HuH-7.5 (cell line): ENCODE measurements around the gene SRSF5.
"Not testable (repeated sequence)": the region's sequence is repeated elsewhere in the genome, so short reads cannot be mapped to it uniquely, and the experiment has no call there.

ENCODE experiments used
- DNase-seq: peaks from one replicate; pipeline ENCODE4 v3.0.0; 2011; ENCODE audit warnings: low spot score

SRSF5 gene

DNA sequence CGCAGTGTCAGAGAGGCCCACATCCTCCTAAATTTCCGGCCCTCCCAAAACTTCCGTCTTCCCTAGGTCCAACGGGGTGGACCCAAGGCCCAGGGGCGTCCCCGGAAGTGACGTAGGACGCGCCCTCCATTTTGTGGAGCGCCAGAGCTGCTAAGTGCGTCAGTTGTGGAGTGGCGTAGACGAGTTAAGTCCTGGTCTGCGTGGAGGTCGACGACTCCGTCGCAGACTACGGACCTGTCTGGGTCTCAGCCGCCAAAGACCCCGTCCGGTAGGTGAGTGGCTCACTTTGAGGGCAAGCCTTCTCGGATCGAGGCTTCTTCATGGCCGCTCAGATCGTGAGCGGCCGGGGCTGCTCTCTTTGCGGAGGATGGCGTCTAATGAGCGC, at the start of gene SRSF5:
Gene SRSF5, plus strand, starts transcription at position 159 of the 385 bp plus-strand sequence. CDS start 1,015 bp downstream, outside the sequence.
- peak; percentile 82 for DNase-seq

DNA sequence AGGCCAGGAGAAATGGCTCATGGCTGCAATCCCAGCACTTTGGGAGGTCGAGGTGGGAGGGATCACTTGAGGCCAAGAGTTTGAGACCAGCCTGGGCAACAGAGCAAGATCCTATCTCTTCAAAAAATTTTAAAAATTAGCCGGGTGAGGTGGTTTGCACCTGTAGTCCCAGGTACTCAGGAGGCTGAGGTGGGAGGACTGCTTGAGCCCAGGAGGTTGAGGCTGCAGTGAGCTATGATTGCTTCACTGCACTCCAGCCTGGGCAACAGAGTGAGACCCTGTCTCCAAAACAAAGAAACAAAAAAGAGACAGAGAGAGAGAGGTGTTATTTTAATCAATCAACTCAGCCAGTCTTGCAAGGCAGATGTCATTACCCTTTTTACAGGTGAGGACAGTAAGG, 48.3 kb upstream of the SRSF5 start:
- DNase-seq = not testable (repeated sequence)

DNA sequence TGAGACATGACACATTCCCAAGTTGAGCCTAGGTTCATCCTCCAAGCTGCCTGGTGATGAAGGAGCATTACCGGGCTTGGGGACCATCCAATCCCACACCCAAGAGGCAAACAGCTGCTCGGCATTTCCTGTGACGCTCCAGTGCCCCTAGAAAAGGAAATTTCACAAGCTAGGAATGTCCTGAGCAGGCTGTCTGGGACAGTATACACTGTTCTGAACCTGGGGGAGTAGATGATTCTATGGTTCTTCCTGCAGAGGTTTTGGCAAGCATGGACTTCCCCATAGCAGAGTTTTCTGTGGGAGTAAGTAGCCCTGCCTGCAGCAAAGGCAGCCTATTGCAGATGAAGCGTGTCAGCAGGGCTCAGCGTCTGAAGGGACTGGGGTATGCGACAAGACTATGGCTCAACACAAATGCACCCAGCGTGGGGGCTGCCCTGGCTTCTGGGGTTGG, 47.4 kb upstream of the SRSF5 start:
- no peak for DNase-seq

DNA sequence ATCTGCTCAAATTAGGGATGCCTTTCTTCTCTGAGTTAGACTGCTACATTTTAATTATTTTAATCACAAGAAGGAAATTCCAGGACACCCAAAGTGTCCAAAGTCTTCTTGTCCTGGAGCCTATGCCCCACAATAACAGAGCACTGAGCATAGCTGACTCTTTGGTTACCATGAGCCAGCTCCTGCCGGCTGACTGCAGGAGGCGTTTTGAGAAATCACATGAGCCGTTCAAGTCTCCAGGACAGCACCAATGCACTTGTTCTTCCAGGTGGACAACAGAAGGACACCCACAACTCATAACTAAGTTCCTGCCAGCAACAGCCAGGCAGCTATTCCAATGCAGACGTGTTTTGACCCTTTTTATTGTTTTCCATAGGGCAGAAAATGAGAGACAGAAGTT, 46.0 kb upstream of the SRSF5 start:
- no peak for DNase-seq

DNA sequence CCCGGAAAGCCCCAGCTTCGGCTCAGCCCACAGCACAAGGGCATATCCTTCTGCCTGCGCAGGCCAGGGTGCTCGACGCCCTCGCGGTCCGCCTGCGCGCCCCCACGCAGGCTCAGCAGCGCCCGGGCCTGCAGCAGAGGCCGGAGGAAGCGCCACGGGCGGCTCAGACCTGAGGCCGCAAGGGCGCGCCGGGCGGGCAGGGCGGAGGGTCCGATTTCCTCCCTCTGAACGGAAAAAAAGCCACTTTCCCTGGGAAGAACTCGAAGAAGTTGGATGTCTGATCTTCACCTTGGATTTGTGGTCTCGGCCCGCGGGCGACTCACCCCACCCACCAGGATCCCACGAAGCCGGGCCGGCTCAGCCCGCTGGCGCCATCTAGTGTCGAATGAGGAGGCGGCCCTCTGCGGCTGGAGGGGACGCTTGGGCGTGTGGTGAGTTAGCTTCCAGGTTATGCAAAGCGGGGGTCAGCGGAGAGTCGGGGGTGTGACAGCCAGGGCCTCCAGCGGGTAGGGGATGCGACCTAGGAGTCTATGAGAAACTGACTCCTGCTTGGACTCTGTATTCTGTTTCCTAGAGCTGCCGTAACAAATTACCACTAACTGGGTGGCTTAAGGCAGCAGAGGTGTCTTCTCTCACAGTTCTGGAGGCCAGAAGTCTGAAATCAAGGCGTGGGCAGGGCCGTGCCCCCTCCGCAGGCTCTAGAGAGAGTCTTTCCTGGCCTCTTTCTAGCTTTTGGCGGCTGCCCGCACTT, 40.0 kb upstream of the SRSF5 start:
- peak; percentile 72 for DNase-seq

DNA sequence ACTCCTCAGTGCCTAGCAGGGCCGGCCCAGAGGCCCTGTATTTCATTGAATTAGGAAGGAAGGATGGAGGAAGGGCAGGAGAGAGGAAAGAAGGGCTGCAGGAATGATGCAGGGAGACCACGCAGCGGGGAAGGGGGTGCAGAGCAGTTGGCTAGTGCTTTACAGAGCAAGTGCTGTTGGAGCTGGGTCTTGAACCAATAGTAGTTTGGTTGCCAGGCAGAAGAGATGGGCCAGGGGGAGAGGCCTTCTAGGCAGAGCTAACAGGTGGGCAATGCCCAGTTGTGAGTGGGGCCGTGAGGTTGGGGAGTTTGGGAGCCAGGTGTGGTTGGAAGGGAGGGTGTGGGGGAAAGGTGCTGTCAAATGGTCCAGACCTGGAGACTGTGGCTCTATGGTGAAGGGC, 39.1 kb upstream of the SRSF5 start:
- no peak for DNase-seq

DNA sequence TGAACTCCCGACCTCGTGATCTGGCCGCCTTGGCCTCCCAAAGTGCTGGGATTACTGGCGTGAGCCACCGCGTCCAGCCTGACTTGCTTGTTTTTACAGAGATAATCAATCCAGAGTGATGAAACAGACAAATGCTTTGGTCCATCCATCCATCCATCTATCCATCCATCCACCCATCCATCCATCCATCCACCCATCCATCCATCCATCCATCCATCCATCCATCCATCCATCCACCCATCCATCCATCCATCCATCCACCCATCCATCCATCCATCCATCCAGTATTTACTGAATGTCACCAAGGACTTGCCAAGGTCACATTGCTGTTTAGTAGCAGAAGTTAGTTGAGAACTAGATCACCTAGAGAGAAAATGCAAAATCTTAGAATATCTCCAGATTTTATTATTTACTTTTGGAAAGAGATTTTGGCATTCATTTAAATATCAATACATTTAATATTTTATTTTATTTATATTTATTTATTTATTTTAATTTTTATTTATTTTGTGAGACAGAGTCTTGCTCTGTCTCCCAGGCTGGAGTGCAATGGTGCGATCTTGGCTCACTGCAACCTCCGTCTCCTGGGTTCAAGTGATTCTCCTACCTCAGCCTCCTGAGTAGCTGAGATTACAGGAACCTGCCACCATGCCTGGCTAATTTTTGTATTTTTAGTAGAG, 34.9 kb upstream of the SRSF5 start:
- not testable (repeated sequence) for DNase-seq

DNA sequence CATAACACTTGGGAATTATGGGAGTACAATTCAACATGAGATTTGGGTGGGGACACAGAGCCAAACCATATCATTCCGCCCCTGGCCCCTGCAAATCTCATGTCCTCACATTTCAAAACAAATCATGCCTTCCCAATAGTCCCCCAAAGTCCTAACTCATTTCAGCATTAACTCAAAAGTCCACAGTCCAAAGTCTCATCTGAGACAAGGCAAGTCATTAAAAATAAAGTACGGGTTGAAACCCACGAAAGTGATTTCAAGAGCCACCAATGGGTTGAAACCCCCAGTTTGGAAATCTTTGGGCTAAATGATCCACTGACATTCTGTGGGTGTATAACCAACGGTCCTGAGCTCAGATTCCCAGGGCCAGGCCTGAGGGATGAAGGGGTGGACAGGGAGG, 30.5 kb upstream of the SRSF5 start:
- not testable (repeated sequence) for DNase-seq

DNA sequence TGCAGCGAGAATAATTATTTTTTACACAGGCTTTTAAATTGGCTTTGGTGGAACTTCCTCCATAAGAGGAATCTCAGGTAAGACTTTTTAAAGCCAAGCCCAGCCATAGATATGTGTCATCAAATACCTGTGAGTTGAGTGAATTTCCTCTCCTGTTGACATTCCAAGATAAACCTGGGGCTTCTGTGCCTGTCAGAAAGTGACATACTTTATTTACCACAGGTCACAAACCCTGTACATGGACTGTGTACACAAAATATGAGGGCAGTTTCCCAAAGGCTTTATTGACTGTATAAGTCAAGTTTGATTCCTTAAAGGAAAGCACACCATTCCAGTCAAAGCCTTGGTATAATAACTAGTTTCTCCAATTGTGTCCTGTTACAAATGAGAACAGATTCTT, 25.9 kb upstream of the SRSF5 start:
- no peak for DNase-seq

DNA sequence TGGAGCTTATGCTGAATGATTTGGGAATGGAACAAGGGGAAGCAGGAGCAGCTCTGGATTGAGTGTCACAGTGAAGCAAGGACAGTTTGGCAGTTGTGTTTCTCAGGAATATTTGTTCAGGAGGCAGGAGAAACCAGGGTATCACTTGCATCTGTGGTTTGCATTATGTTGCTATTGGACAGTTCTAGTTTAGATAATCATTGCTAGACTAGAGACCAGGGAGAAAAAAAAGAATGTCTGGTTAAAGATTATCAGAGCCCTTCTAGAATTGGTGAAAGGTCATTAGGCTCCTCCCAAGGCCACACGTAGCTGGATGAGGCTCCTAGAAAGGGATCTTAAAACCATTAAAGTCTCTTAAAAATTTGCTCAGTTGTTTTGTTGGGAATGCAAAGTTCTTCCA, 17.0 kb upstream of the SRSF5 start:
- peak; percentile 23 for DNase-seq

DNA sequence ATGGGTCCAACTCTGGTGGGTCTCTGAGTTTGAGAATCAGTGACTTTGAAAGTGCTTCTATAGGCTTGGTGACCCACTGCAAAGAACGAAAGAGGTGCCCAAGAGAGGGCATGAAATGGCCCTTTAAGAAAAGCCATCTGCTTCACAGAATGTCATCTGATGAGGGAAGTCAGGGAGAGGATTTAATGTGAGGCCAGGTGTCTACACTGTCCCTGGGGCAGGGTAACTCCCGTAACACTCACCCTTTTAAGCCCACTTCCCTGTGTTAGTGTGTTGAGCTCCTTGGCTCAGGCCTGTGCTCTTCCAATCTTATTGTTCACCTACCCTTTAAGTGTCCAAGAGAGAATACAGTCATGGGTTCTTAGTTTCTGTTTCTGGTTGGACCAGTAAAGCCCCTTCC, 16.4 kb upstream of the SRSF5 start:
- no peak for DNase-seq

DNA sequence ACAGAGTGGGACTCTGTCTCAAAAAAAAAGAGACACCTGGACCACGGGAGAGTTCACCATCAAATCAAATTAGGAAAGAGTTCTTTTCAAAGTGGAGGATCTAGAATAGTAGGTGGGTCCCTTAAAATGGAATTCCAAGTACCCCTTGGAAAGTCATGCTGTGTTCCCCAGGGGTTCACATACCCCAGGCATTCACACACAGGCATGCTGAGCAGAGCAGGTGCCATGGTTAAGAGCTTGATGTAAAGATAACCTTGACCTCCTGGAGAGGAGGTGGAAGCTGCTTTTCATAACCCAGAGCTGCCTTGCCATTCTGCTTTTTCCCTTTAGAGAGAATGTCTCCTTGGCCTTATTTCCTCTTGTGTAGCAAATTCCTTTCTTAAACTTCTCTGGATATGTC, 14.2 kb upstream of the SRSF5 start:
- DNase-seq = no peak

DNA sequence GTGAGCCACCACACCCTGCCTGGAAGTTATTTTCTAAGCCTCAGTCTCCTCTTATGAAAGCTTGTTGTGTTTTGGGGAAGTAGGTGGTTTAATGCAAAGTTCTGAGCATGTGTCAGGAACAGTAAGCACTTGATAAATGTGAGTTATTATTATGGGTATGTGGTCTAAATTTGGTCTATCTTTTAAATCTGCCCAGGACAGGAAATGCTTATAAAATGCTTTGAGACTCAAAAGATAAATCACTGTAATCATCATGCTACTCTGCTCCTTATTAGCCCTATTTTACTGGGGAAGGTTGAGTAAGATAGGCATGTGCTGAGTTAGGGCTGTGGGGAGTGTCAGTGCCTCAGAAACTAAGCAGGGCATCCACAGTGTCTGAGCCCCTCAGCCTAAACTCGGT, 13.1 kb upstream of the SRSF5 start:
- no peak for DNase-seq

DNA sequence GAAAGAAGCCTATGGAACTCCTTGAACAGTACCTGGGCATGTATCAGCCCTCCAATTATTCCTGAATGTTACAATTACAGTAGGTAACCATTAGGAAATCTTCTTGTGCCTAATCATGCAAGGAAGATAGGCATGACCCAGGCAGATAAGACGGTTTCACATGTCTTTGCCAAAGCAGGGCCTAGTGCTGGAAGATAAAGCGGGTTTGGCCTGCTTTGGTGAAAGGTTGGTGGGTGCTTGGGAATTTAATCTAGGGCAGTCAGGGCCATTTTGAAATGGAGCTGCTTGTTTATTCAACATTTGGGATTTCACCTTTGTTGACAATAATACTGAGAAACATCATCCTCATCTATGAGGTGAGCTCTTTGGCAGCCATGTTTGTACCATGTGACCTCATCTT, 12.5 kb upstream of the SRSF5 start:
- DNase-seq = no peak

DNA sequence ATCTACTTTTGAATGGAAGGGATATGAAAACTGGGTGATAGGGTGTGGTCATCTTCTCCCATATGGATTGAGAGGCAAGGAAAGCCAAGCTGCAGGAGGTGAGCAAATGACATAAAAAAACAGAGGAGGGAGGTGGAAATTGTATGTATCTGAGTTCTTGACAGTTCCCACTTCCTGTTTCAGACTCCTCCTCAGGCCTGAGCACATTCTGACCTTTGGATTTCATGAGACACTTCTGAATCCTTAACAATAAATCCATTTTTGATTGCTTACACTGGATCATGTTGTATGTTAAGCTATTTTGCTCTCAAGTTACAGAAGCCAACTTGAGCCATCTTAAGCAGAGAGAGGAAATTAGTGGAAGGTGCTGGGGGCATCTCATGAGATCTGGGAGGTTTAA, 11.6 kb upstream of the SRSF5 start:
- no peak for DNase-seq

DNA sequence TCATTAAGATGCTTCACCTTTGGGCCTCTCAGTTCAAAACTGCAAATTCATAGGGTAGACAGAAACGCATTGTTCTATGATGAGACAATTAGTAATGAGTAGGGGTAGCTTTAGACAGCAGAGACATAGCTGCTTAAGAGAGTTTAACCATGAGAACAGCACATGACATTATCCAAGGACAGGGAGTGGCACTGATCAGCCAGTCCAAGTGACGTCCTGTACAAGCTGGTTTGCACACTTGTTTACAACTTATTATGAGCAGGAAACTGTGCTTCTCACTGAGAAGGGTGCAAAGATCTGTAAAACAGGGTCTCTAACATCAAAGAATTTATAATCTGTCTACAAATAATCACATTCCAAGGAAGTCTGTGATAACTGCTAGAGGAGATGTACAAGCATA, 11.2 kb upstream of the SRSF5 start:
- DNase-seq = no peak

DNA sequence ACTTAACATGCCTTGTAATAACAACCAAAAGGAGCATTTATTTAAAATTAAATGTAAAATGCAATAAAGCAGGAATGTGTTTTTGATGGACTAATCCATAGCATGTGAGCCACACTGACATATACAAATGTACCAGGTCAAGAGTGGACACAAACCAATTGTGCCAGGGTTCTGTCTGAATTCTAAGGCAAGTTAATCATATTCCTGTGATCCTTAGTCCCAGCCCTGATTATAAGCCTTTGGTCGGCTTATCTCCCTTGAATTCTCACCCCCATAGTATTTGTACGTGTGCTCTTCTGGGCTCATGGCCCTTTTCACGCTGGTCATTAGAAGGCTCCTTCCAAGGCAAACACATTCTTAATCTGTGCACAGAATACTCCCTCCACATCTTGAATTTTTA, 10.6 kb upstream of the SRSF5 start:
- no peak for DNase-seq

DNA sequence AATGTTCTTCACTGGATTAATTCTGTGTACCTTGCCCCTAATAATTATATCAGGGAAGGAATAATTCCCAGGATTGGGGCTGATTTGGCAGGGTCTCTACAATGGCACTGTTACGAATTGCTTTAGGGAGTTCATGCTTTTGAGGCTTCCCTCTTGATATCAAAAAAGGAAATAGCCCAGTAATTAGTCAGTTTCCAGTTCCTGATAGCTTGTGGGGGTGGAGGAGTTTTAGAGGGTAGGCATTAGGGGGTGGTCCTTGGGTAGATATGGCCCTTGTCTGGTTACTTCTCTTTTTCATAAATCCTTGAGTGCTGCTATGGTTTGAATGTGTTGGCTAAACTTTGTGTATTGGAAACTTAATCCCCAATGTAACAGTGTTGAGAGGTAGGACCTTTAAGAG, 6.1 kb upstream of the SRSF5 start:
- DNase-seq = no peak

DNA sequence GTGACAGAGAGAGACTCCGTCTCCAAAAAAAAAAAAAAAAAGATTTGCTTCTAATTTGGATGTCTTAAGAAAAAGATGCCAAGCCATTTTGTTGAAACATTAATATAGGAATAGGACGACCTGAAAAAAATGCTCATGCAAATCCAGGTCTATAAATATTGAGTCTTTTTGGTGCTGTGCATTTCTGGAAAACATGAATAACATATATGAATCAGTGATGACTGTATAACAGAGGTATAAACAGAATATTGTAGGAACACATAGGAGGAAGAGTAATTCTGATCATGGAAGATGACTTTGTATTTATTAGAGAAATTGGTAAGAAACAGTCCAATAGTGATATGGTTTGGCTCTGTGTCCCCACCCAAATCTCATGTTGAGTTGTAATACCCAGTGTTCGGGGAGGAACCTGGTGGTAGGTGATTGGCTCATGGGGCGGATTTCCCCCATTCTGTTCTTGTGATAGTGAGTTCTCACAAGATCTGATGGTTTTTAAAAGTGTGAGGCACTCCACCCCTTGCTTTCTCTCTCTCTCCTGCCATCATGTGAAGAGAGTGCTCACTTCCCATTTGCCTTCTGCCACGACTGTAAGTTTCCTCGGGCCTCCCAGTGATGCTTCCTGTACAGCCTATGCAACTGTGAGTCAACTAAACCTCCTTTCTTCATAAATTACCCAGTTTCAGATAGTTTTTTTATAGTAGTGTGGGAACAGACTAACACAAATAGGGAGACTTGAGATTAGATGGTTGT, 3.0 kb upstream of the SRSF5 start:
- DNase-seq = no peak

DNA sequence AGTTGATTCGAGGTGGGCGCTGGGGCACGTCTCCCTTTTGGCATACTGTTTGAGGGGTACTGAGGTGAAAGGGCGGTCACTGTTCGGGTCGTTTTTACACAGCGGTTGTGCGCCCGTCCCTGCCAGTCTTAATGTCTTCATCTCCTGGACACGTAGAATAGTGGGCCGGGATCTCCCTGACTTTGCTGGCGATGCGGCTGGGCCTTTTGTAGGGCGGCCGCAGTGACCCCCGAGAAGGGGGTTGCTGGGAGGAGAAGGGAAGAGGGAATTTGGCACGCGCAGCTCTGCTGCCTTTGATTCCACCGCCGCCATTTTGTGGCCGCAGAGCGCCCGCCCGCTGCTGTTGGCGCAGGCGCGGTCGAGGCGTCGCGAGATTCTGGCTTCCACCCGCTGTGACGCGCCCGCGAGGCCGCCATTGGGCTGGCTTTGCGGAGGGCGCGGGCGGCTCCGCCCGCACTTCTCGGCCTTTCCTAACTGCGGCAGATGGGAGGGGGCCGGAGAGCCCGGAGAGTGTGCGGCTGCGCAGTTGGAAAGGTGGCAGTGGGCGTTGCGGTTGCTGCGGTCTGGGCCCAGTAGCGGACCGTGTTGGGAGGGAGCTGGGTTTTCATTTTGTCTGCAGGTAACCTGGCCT, 542 bp downstream of the SRSF5 start:
- peak; percentile 71 for DNase-seq

DNA sequence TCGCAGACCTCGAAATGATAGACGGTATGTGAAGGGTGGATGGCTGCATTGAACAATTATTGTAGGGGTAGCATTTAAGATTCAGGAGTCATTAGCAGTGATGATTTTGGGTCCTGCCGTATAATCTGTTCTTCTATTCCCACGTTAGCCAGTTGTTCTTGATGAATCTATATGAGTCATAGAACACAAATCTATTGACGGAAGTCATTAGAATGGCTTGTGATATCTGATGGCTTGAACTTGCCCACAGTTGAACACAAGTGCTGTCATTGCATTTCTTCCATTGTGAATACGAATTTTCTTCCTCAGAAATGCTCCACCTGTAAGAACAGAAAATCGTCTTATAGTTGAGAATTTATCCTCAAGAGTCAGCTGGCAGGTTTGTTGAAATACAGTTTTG, 1.9 kb downstream of the SRSF5 start:
- DNase-seq = no peak

DNA sequence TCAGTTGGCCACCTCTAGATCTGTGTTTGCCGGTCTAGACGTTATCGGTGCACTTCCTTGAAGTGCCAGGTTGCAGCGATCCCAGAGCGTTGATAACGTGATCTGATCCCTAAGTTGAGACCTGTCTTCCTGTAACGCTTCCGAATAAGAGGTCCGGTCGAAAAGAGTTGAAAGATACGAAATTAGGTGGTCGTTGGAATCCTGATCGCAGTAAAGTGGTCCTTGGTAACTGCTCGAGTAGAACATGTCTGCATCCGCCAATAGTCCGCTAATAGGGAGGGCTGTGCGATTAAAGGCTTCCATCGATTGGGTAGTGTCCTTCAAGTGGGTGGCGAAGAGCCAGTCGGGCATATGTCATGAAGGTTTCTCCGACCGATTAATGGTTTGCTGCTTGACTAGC, 2.7 kb downstream of the SRSF5 start:
- DNase-seq = no peak

DNA sequence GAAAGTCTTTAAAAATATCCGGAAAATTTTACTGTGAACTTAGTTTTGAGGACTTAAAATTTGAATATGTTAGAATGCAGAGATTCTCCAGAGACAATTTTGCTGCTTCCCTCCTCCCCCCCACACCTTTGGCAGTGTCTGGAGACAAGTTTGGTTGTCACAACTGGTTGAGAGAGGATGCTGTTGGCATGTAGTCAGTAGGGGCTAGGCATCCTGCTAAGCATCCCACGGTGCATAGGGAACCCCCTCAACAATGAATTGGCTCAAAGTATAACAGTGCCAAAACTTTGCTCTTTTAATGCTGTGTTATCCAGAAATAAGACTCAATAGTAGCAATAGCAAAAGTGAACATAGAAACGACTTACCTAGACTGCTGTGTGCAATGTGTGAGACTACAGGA, 3.6 kb downstream of the SRSF5 start:
- no peak for DNase-seq
